Liver (tissue), 3 donors: Measurements from ENCODE around the gene DTD1.

Experiments used
- CTCF ChIP-seq: fragments of 150-350 bp; IDR thresholded peaks from 2 replicates; pipeline ENCODE4 v1.5.1; 2017; ENCODE audit warnings: improper control_type of control experiment, low read depth, low read length; ENCODE audit not compliant: missing input control
- EGR1 ChIP-seq, 2 donors: IDR thresholded peaks; 2 replicates each; pipeline ENCODE4 v1.6.1; 2016 to 2018; ENCODE audit warnings: antibody characterized with exemption in 2 of 2, low read depth in 2 of 2
- GABPA ChIP-seq, 2 donors: IDR thresholded peaks in 1 of 2; conservative IDR thresholded peaks in 1 of 2; 2 replicates each; pipeline ENCODE4 v1.6.1; 2016; ENCODE audit warnings: antibody characterized with exemption in 2 of 2, mild to moderate bottlenecking in 1 of 2, moderate library complexity in 1 of 2
- RAD21 ChIP-seq, 2 donors: IDR thresholded peaks; 2 replicates each; pipeline ENCODE4 v1.6.1; 2016; ENCODE audit warnings: antibody characterized with exemption in 2 of 2, mild to moderate bottlenecking in 2 of 2
- REST ChIP-seq: IDR thresholded peaks from 2 replicates; pipeline ENCODE4 v1.6.1; 2016; ENCODE audit warnings: antibody characterized with exemption, mild to moderate bottlenecking
- TF ChIP-seq, protein P1 (sequence below): IDR thresholded peaks from 2 replicates; pipeline ENCODE4 v1.6.1; 2016; ENCODE audit warnings: antibody characterized with exemption
- donor health status: healthy.
- donor health status: healthy.

- TF ChIP-seq CTCF (no peak), REST (no peak), EGR1 (IDR thresholded peaks at IDR 0.05; ENCODE audit: low read depth in 2 of 2) (no peak), GABPA (IDR thresholded peaks at IDR 0.05 in 1 of 2, conservative IDR thresholded peaks at IDR 0.05 in 1 of 2) (no peak), RAD21 (IDR thresholded peaks at IDR 0.05) (no peak)
- TF ChIP-seq, protein P1, sequence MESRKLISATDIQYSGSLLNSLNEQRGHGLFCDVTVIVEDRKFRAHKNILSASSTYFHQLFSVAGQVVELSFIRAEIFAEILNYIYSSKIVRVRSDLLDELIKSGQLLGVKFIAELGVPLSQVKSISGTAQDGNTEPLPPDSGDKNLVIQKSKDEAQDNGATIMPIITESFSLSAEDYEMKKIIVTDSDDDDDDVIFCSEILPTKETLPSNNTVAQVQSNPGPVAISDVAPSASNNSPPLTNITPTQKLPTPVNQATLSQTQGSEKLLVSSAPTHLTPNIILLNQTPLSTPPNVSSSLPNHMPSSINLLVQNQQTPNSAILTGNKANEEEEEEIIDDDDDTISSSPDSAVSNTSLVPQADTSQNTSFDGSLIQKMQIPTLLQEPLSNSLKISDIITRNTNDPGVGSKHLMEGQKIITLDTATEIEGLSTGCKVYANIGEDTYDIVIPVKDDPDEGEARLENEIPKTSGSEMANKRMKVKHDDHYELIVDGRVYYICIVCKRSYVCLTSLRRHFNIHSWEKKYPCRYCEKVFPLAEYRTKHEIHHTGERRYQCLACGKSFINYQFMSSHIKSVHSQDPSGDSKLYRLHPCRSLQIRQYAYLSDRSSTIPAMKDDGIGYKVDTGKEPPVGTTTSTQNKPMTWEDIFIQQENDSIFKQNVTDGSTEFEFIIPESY, result no peak
These were observed 186.4 kb downstream of the DTD1 start for GRCh38 chr20:18774207-18774606.
